GM18907 (cell line): ENCODE results near the gene MDM4.
"Not testable (repeated sequence)": the region's sequence is repeated elsewhere in the genome, so short reads cannot be mapped to it uniquely, and the experiment has no call there.

Experiments used
- ATAC-seq: cut with Tn5 transposase; IDR thresholded peaks from one replicate; pipeline ENCODE4 v1.9.1; 2021; ENCODE audit warnings: mild to moderate bottlenecking, moderate library complexity; ENCODE audit not compliant: unreplicated experiment

The MDM4 gene

GRCh38 chr1:204516180-204516879 lies at the start of gene MDM4:
Gene MDM4 (plus strand): TSS chr1:204516406. CDS start chr1:204525519, 9,113 bp downstream.
- peak; percentile 76 for ATAC-seq

- ATAC-seq, result no peak
Observed at GRCh38 chr1:204466416-204467405, 49.5 kb upstream of the MDM4 start.

- ATAC-seq, result no peak
Observed at GRCh38 chr1:204468206-204468605, 48.0 kb upstream of the MDM4 start.

- no peak for ATAC-seq
Observed at GRCh38 chr1:204468766-204469302, 47.4 kb upstream of the MDM4 start.

GRCh38 chr1:204469304-204469703 lies 46.9 kb upstream of the MDM4 start:
- ATAC-seq, result no peak

GRCh38 chr1:204471687-204472086 lies 44.5 kb upstream of the MDM4 start:
- ATAC-seq, result no peak

- ATAC-seq, result no peak
Observed at GRCh38 chr1:204472660-204473059, 43.5 kb upstream of the MDM4 start.

GRCh38 chr1:204473400-204473965 lies 42.7 kb upstream of the MDM4 start:
- no peak for ATAC-seq

GRCh38 chr1:204475656-204476432 lies 40.4 kb upstream of the MDM4 start:
- no peak for ATAC-seq

GRCh38 chr1:204476563-204476962 lies 39.6 kb upstream of the MDM4 start:
- ATAC-seq, result no peak

- no peak for ATAC-seq
Observed at GRCh38 chr1:204477036-204477740, 39.0 kb upstream of the MDM4 start.

- ATAC-seq, result no peak
Observed at GRCh38 chr1:204478172-204478899, 37.9 kb upstream of the MDM4 start.

- ATAC-seq, result no peak
Observed at GRCh38 chr1:204478921-204479320, 37.3 kb upstream of the MDM4 start.

- ATAC-seq, result no peak
Observed at GRCh38 chr1:204479387-204480136, 36.6 kb upstream of the MDM4 start.

GRCh38 chr1:204480515-204480914 lies 35.7 kb upstream of the MDM4 start:
- peak; percentile 70 for ATAC-seq

- ATAC-seq, result no peak
Observed at GRCh38 chr1:204483791-204484190, 32.4 kb upstream of the MDM4 start.

- ATAC-seq, result not testable (repeated sequence)
Observed at GRCh38 chr1:204486513-204487255, 29.5 kb upstream of the MDM4 start.

GRCh38 chr1:204487256-204487615 lies 29.0 kb upstream of the MDM4 start:
- no peak for ATAC-seq
